HepG2 (cell line): ENCODE data around the gene IQCC. TPM values are rescaled to one million over a fixed set of nuclear protein-coding genes. Genes with fewer than 3 reads are reported as not detected.

Source experiments
- ATAC-seq: fragments of 200-7000 bp; cut with Tn5 transposase; 3 replicates; pipeline ENCODE4 v1.9.1; 2020; ENCODE audit warnings: mild to moderate bottlenecking, moderate library complexity
- BruUV-seq: library from RNA; stranded (reverse); fragments of 400-500 nt; replicated peaks from 2 replicates; lab custom pipeline; 2021; lab: Mats Ljungman, UMichigan
- CTCF ChIA-PET: fragments of 300-600 bp; formaldehyde crosslinking; extraction: SDS; loops from one replicate; lab custom pipeline; 2021; ENCODE audit warnings: low total read pairs, inconsistent platforms, low intra/inter-chr PET ratio; lab: Yijun Ruan, JAX
- POLR2A ChIA-PET: fragments of 350-600 bp; sonication (Branson Sonifier 250); formaldehyde crosslinking; loops from one replicate; lab custom pipeline; 2020; ENCODE audit warnings: antibody characterized with exemption, inconsistent platforms; lab: Yijun Ruan, JAX
- DNase-seq: peaks from one replicate; pipeline ENCODE4 v3.0.0-alpha.2; 2015; ENCODE audit warnings: low spot score
- FAIRE-seq: peaks from 3 replicates; lab custom pipeline; 2011; peaks lifted over from hg19 to GRCh38; lab: Jason Lieb, UNC
- H2AFZ ChIP-seq: one replicate; pipeline ENCODE4 v1.6.1; 2011; ENCODE audit warnings: low read length, inconsistent platforms
- H3K27ac ChIP-seq: fragments of 300-600 bp; 3 replicates; pipeline ENCODE4 v1.8.0; 2011; ENCODE audit warnings: mixed run types, mild to moderate bottlenecking, mixed read lengths, low read length, inconsistent platforms; ENCODE audit not compliant: insufficient read depth; ENCODE audit errors: extremely low read length
- H3K27me3 ChIP-seq, 2 experiments: fragments of 200-600 bp in 1 of 2; 2 replicates in 1 of 2; 3 replicates in 1 of 2; pipeline versions ENCODE4 v1.6.0 to v1.8.0; 2011; ENCODE audit warnings: low read length in 2 of 2, mild to moderate bottlenecking in 2 of 2, moderate library complexity in 2 of 2, inconsistent platforms in 1 of 2; ENCODE audit not compliant: insufficient read depth in 2 of 2, control insufficient read depth in 1 of 2
- H3K36me3 ChIP-seq, 2 experiments: fragments of 200-600 bp in 1 of 2; replicated peaks in 1 of 2; 2 replicates in 1 of 2; 3 replicates in 1 of 2; pipeline versions ENCODE4 v1.5.1 to v1.8.0; 2011; ENCODE audit warnings: low read length in 2 of 2, inconsistent platforms in 1 of 2; ENCODE audit not compliant: insufficient read depth in 2 of 2, control insufficient read depth in 1 of 2
- H3K4me1 ChIP-seq: 2 replicates; pipeline ENCODE4 v1.5.1; 2012; ENCODE audit warnings: low read length, inconsistent platforms; ENCODE audit not compliant: insufficient read depth
- H3K4me2 ChIP-seq: 2 replicates; pipeline ENCODE4 v1.6.0; 2011; ENCODE audit warnings: low read depth, low read length, inconsistent platforms
- H3K4me3 ChIP-seq, 3 experiments: fragments of 200-600 bp in 1 of 3; sonication (generic), shearing (Covaris generic) in 1 of 3; replicated peaks in 1 of 3; 2 replicates each; pipeline ENCODE4 v1.5.1; 2011 to 2016; ENCODE audit warnings: low read length in 3 of 3, inconsistent platforms in 2 of 3, low read depth in 2 of 3, mild to moderate bottlenecking in 2 of 3, control low read depth in 1 of 3, mixed read lengths in 1 of 3; ENCODE audit not compliant: insufficient read depth in 1 of 3
- H3K79me2 ChIP-seq: one replicate; pipeline ENCODE4 v1.6.1; 2011; ENCODE audit warnings: low read length, inconsistent platforms; ENCODE audit not compliant: insufficient read depth
- H3K9ac ChIP-seq: 2 replicates; pipeline ENCODE4 v1.6.0; 2011; ENCODE audit warnings: mild to moderate bottlenecking, low read depth, low read length, inconsistent platforms; ENCODE audit not compliant: insufficient read depth
- H3K9me3 ChIP-seq: 2 replicates; pipeline ENCODE4 v1.5.1; 2012; ENCODE audit warnings: mild to moderate bottlenecking, low read length
- H4K20me1 ChIP-seq: 2 replicates; pipeline ENCODE4 v1.6.0; 2011; ENCODE audit warnings: inconsistent platforms, mild to moderate bottlenecking, low read length, moderate library complexity; ENCODE audit not compliant: insufficient read depth
- KLF12 ChIP-seq: sonication (generic); formaldehyde crosslinking; IDR thresholded peaks from 2 replicates; pipeline ENCODE4 v1.4.0; 2020; ENCODE audit warnings: missing genetic modification reagents, borderline replicate concordance
- NFRKB ChIP-seq: fragments of 450-650 bp; IDR thresholded peaks from 2 replicates; pipeline ENCODE4 v1.6.1; 2017
- NFYC ChIP-seq: IDR thresholded peaks from 2 replicates; pipeline ENCODE4 v1.6.1; 2016; ENCODE audit warnings: missing genetic modification reagents, missing compliant biosample characterization
- POLR2A ChIP-seq, 2 experiments: IDR thresholded peaks; 2 replicates each; pipeline ENCODE4 v1.6.1; 2011; ENCODE audit warnings: low read depth in 2 of 2, low read length in 2 of 2, mild to moderate bottlenecking in 1 of 2, moderate library complexity in 1 of 2; ENCODE audit not compliant: insufficient read depth in 1 of 2
- RBM22 ChIP-seq: fragments of 200-400 bp; formaldehyde crosslinking; optimal IDR thresholded peaks from 2 replicates; pipeline ENCODE3; 2017; ENCODE audit warnings: mild to moderate bottlenecking, low read length, moderate library complexity
- ZC3H13 ChIP-seq: sonication (generic); formaldehyde crosslinking; IDR thresholded peaks from 2 replicates; pipeline ENCODE4 v1.8.1; 2023; ENCODE audit warnings: mild to moderate bottlenecking, missing genetic modification reagents, moderate library complexity
- ZNF138 ChIP-seq: sonication (generic); formaldehyde crosslinking; IDR thresholded peaks from 2 replicates; pipeline ENCODE4 v1.5.0; 2020; ENCODE audit warnings: mild to moderate bottlenecking, low read depth, missing genetic modification reagents
- ZNF652 ChIP-seq: IDR thresholded peaks from 2 replicates; pipeline ENCODE4 v1.6.1; 2016; ENCODE audit warnings: low read depth, borderline replicate concordance
- WGBS: methylation state at CpG from one replicate; pipeline ENCODE4 v1.1.6; 2017; ENCODE audit warnings: low lambda C conversion rate; 5-methylcytosine and 5-hydroxymethylcytosine counted together
- in situ Hi-C: cut with HindIII; loops from 2 replicates; pipeline ENCODE4 v1.10.0; 2017; ENCODE audit warnings: low pct_unique_long_range_greater_than_20kb; ENCODE audit not compliant: extremely low pct_ligation_motif_present
- intact Hi-C: fragments of 100-400 bp; cut with micrococcal nuclease; formaldehyde crosslinking; loops from one replicate; pipeline ENCODE4 v1.10.0; 2022; ENCODE audit not compliant: unreplicated experiment
- polyA plus RNA-seq, 8 experiments: library from polyadenylated mRNA; depleted of rRNA in 3 of 8; stranded (reverse) in 7 of 8; unstranded in 1 of 8; fragments of >200 nt; fragmentation: Illumina TruSeq in 4 of 8; extraction: Trizol in 4 of 8; gene quantifications; 2 replicates each; pipeline versions ENCODE4 v1.2.1 to v1.2.3, GENCODE V29; 2011 to 2016; ENCODE audit warnings: low read depth in 4 of 8, missing spikeins in 1 of 8, mixed read lengths in 1 of 8; ENCODE audit not compliant: insufficient read depth in 1 of 8
- total RNA-seq, 5 experiments: library from RNA; depleted of rRNA; stranded (reverse); fragments of >200 nt; fragmentation: Illumina TruSeq; extraction: Trizol; gene quantifications; 2 replicates each; pipeline ENCODE4 v1.2.3, GENCODE V29; 2016; ENCODE audit warnings: low read depth in 1 of 5
- TF ChIP-seq, protein P1 (sequence below): sonication (generic); formaldehyde crosslinking; IDR thresholded peaks from 2 replicates; pipeline ENCODE4 v1.4.0; 2020; ENCODE audit warnings: missing genetic modification reagents
- TF ChIP-seq, protein P2 (sequence below): fragments of 450-650 bp; IDR thresholded peaks from 2 replicates; pipeline ENCODE4 v1.6.1; 2016

The IQCC gene
- total and polyA plus RNA-seq, 2 of the 13 experiments (the other 11 are each of a cell fraction or from before 2014, with no cell fraction given), result 1.7 to 3.0 TPM

DNA sequence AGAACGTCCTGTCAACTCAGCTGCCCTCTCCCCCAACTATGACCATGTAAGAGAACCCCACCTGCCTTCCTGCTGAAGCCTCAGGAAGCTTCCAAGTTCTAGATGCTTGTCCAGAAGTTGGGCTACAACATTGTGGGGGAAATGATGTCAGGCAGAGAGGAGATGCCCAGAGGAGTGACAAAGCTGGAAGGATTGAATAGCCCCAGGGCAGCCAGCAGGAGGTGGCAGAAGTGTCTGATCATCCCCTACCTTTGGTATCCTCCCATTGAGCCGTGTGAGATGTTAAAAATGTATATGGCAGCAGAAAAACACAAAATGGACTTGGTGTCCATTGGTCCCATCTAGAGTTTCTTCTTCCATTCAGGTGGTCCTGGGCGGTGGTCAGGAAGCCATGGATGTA, 23.3 kb downstream of the IQCC start (continued):
- TF ChIP-seq, protein P1, sequence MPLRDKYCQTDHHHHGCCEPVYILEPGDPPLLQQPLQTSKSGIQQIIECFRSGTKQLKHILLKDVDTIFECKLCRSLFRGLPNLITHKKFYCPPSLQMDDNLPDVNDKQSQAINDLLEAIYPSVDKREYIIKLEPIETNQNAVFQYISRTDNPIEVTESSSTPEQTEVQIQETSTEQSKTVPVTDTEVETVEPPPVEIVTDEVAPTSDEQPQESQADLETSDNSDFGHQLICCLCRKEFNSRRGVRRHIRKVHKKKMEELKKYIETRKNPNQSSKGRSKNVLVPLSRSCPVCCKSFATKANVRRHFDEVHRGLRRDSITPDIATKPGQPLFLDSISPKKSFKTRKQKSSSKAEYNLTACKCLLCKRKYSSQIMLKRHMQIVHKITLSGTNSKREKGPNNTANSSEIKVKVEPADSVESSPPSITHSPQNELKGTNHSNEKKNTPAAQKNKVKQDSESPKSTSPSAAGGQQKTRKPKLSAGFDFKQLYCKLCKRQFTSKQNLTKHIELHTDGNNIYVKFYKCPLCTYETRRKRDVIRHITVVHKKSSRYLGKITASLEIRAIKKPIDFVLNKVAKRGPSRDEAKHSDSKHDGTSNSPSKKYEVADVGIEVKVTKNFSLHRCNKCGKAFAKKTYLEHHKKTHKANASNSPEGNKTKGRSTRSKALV, result no peak
- no peak for TF ChIP-seq ZNF138 (CRISPR knock-in tag)
- no peak for TF ChIP-seq RBM22
- TF ChIP-seq, protein P2, sequence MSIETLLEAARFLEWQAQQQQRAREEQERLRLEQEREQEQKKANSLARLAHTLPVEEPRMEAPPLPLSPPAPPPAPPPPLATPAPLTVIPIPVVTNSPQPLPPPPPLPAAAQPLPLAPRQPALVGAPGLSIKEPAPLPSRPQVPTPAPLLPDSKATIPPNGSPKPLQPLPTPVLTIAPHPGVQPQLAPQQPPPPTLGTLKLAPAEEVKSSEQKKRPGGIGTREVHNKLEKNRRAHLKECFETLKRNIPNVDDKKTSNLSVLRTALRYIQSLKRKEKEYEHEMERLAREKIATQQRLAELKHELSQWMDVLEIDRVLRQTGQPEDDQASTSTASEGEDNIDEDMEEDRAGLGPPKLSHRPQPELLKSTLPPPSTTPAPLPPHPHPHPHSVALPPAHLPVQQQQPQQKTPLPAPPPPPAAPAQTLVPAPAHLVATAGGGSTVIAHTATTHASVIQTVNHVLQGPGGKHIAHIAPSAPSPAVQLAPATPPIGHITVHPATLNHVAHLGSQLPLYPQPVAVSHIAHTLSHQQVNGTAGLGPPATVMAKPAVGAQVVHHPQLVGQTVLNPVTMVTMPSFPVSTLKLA, result no peak
- no peak for TF ChIP-seq KLF12

DNA sequence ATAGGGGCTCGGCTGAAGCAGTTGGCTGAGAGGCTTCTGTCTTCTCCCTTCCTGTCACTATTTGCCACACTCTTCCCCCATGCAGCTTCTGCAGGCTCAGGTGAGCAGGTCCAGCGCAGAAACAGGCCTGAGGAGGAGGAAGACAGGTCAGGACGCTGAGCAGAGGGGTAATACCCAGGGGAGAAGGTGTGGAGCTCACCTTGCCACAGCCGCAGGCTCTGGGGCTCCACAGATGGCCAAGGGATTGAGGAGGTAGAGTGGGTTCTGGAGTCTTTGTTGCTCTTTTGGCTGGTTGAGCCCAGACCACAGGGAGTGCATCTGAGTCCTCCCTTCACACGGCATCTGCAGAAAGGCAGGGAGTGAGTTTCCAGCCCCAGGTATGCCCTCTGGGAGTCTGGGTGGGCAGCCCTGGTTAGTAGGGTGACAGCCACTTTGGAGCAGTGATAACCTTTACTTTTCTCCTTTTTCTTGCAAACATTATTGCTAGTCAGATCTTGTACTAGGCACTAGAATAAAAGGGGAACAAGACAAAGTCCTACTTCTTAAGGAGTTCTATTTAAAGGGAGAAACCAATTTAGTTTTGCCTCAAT, 26.5 kb downstream of the IQCC start:
- TF ChIP-seq NFRKB, result no peak
- TF ChIP-seq POLR2A (IDR thresholded peaks at IDR 0.05; ENCODE audit: insufficient read depth in 1 of 2, low read depth in 2 of 2, low read length in 2 of 2), result peak in 1 of 2 experiments; percentile 40; a peak in 1 of 4 replicates
- TF ChIP-seq ZC3H13, result 0 out of 2 replicates have a peak, but pooled peaks have one; percentile 35
- TF ChIP-seq NFYC (CRISPR knock-in tag), result no peak
- no peak for TF ChIP-seq ZNF652 (CRISPR knock-in tag)
- no TSS peak for BruUV-seq
- peaks cover 18 to 34% of the 10 kb centered on the region in 2 experiments for H3K36me3 ChIP-seq
- no peak for DNase-seq
- H3K27me3 ChIP-seq, result no peaks in the 10 kb centered on the region
- H3K79me2 ChIP-seq, result no peaks in the 10 kb centered on the region
- in situ Hi-C loops, result no loop called here
- H3K27ac ChIP-seq, result no peak overlapping the region
- H3K4me3 ChIP-seq, result no peak overlapping the region
- FAIRE-seq, result no peak
- intact Hi-C loops, result no loop called here
- H3K4me2 ChIP-seq, result no peak overlapping the region
- peaks cover 14% of the 10 kb centered on the region for H3K4me1 ChIP-seq
- ATAC-seq, result no peak
- ChIA-PET POLR2A (interaction anchor here (0.6 to 2.6 kb wide), 3 partner anchors 10 to 159 kb away, joined by 3 to 8 read pairs (median 4); partner anchors contain the start of genes LCK and TMEM39B), CTCF (no interaction called here)
- no peak overlapping the region for H2AFZ ChIP-seq
- no peaks in the 10 kb centered on the region for H3K9me3 ChIP-seq
- no peak overlapping the region for H3K9ac ChIP-seq
- WGBS, result 98% methylated on average over 4 of the region's 5 CpGs
- H4K20me1 ChIP-seq, result no peaks in the 10 kb centered on the region
